ENCODE measurements around the gene IPPK. TPM values are rescaled to one million over a fixed set of nuclear protein-coding genes. Genes with fewer than 3 reads are reported as not detected.

Gene IPPK
- total RNA-seq (2014; rRNA removed; shearing (Covaris generic)): 8.5 and 13.2 TPM in 2 replicates

GRCh38 chr9:92669890-92670708 is at the start of gene IPPK:
TSS of gene IPPK (minus strand) at chr9:92670131. CDS start at chr9:92669988, 143 bp downstream.
- Histone ChIP-seq H3K27me3 (replicated peaks) (no peaks in the 10 kb centered on the region), H3K4me3 (peak within 1 kb of the TSS; percentile 72), H3K4me1 (replicated peaks) (peaks cover 14% of the 10 kb centered on the region), H3K27ac (peak within 1 kb of the TSS; percentile 95), H3K9me3 (replicated peaks) (no peaks in the 10 kb centered on the region), H3K36me3 (peaks cover 20% of the 10 kb centered on the region)
- DNase-seq (ENCODE audit: low read depth in 1 of 2, low spot score in 2 of 2): peak; percentile 94 to 98

- Histone ChIP-seq H3K9me3 (replicated peaks) (no peaks in the 10 kb centered on the region), H3K36me3 (peaks cover 86% of the 10 kb centered on the region), H3K4me3 (no peak overlapping the region), H3K27me3 (replicated peaks) (no peaks in the 10 kb centered on the region), H3K27ac (no peak overlapping the region), H3K4me1 (replicated peaks) (peaks cover 16% of the 10 kb centered on the region)
- DNase-seq (ENCODE audit: low read depth in 1 of 2, low spot score in 2 of 2): no peak
Measured at GRCh38 chr9:92719028-92719647, 49.2 kb upstream of the IPPK start.

- Histone ChIP-seq H3K27me3 (replicated peaks) (no peaks in the 10 kb centered on the region), H3K36me3 (peaks cover 94% of the 10 kb centered on the region), H3K4me1 (replicated peaks) (peaks cover 8% of the 10 kb centered on the region), H3K9me3 (replicated peaks) (no peaks in the 10 kb centered on the region), H3K27ac (no peak overlapping the region), H3K4me3 (no peak overlapping the region)
- peak in 1 of 2 experiments; percentile 41 for DNase-seq (ENCODE audit: low read depth in 1 of 2, low spot score in 2 of 2)
Measured at GRCh38 chr9:92718086-92719001, 48.4 kb upstream of the IPPK start.

GRCh38 chr9:92717201-92718085 is 47.5 kb upstream of the IPPK start:
- Histone ChIP-seq H3K4me3 (no peak overlapping the region), H3K9me3 (replicated peaks) (no peaks in the 10 kb centered on the region), H3K36me3 (peaks cover 95% of the 10 kb centered on the region), H3K27me3 (replicated peaks) (no peaks in the 10 kb centered on the region), H3K4me1 (replicated peaks) (no peaks in the 10 kb centered on the region; the same call in 1 of the 2 replicates), H3K27ac (no peak overlapping the region)
- no peak for DNase-seq (ENCODE audit: low read depth in 1 of 2, low spot score in 2 of 2)

- Histone ChIP-seq H3K27ac (no peak overlapping the region), H3K36me3 (peaks cover 93% of the 10 kb centered on the region), H3K9me3 (replicated peaks) (no peaks in the 10 kb centered on the region), H3K4me3 (no peak overlapping the region), H3K27me3 (replicated peaks) (no peaks in the 10 kb centered on the region), H3K4me1 (replicated peaks) (no peaks in the 10 kb centered on the region)
- DNase-seq (ENCODE audit: low read depth in 1 of 2, low spot score in 2 of 2): peak; percentile 46 to 70
Measured at GRCh38 chr9:92716557-92716956, 46.6 kb upstream of the IPPK start.

- no peak for DNase-seq (ENCODE audit: low read depth in 1 of 2, low spot score in 2 of 2)
- Histone ChIP-seq H3K27ac (no peak overlapping the region), H3K9me3 (replicated peaks) (no peaks in the 10 kb centered on the region), H3K36me3 (peaks cover 94% of the 10 kb centered on the region), H3K4me3 (no peak overlapping the region), H3K27me3 (replicated peaks) (no peaks in the 10 kb centered on the region), H3K4me1 (replicated peaks) (no peaks in the 10 kb centered on the region)
Measured at GRCh38 chr9:92715488-92716231, 45.7 kb upstream of the IPPK start.

GRCh38 chr9:92714787-92715487 is 45.0 kb upstream of the IPPK start:
- peaks cover 94% of the 10 kb centered on the region for H3K36me3 ChIP-seq
- DNase-seq (ENCODE audit: low read depth in 1 of 2, low spot score in 2 of 2): no peak

GRCh38 chr9:92714016-92714415 is 44.1 kb upstream of the IPPK start:
- H3K36me3 ChIP-seq: peaks cover 90% of the 10 kb centered on the region
- no peaks in the 10 kb centered on the region for H3K4me1 ChIP-seq (replicated peaks)

More at GRCh38 chr9:92714787-92715487, 45.0 kb upstream of the IPPK start:
- Histone ChIP-seq H3K4me3 (no peak overlapping the region), H3K27ac (no peak overlapping the region), H3K9me3 (replicated peaks) (no peaks in the 10 kb centered on the region), H3K27me3 (replicated peaks) (no peaks in the 10 kb centered on the region), H3K4me1 (replicated peaks) (no peaks in the 10 kb centered on the region)

GRCh38 chr9:92713528-92713927 is 43.6 kb upstream of the IPPK start:
- peaks cover 85% of the 10 kb centered on the region for H3K36me3 ChIP-seq
- H3K9me3 ChIP-seq (replicated peaks): no peaks in the 10 kb centered on the region

More at GRCh38 chr9:92714016-92714415, 44.1 kb upstream of the IPPK start:
- DNase-seq (ENCODE audit: low read depth in 1 of 2, low spot score in 2 of 2): no peak
- Histone ChIP-seq H3K27ac (no peak overlapping the region), H3K4me3 (no peak overlapping the region), H3K9me3 (replicated peaks) (no peaks in the 10 kb centered on the region), H3K27me3 (replicated peaks) (no peaks in the 10 kb centered on the region)

GRCh38 chr9:92712767-92713166 is 42.8 kb upstream of the IPPK start:
- Histone ChIP-seq H3K36me3 (peaks cover 78% of the 10 kb centered on the region), H3K4me1 (replicated peaks) (peaks cover 11% of the 10 kb centered on the region), H3K9me3 (replicated peaks) (no peaks in the 10 kb centered on the region), H3K27ac (no peak overlapping the region), H3K4me3 (no peak overlapping the region), H3K27me3 (replicated peaks) (no peaks in the 10 kb centered on the region)
- DNase-seq (ENCODE audit: low read depth in 1 of 2, low spot score in 2 of 2): no peak

More at GRCh38 chr9:92713528-92713927, 43.6 kb upstream of the IPPK start:
- Histone ChIP-seq H3K4me3 (no peak overlapping the region), H3K4me1 (replicated peaks) (peaks cover 3% of the 10 kb centered on the region; the same call in 1 of the 2 replicates), H3K27ac (no peak overlapping the region), H3K27me3 (replicated peaks) (no peaks in the 10 kb centered on the region)
- no peak for DNase-seq (ENCODE audit: low read depth in 1 of 2, low spot score in 2 of 2)

GRCh38 chr9:92711844-92712243 is 41.9 kb upstream of the IPPK start:
- no peaks in the 10 kb centered on the region for H3K9me3 ChIP-seq (replicated peaks)
- H3K27ac ChIP-seq: no peak overlapping the region
- H3K27me3 ChIP-seq (replicated peaks): no peaks in the 10 kb centered on the region
- DNase-seq (ENCODE audit: low read depth in 1 of 2, low spot score in 2 of 2): no peak
- H3K36me3 ChIP-seq: peaks cover 68% of the 10 kb centered on the region
- no peak overlapping the region for H3K4me3 ChIP-seq
- H3K4me1 ChIP-seq (replicated peaks): peaks cover 18% of the 10 kb centered on the region

GRCh38 chr9:92711146-92711545 is 41.2 kb upstream of the IPPK start:
- H3K36me3 ChIP-seq: peaks cover 69% of the 10 kb centered on the region
- H3K27me3 ChIP-seq (replicated peaks): no peaks in the 10 kb centered on the region
- DNase-seq (ENCODE audit: low read depth in 1 of 2, low spot score in 2 of 2): no peak
- H3K4me1 ChIP-seq (replicated peaks): peaks cover 25% of the 10 kb centered on the region
- no peak overlapping the region for H3K4me3 ChIP-seq
- H3K27ac ChIP-seq: no peak overlapping the region
- no peaks in the 10 kb centered on the region for H3K9me3 ChIP-seq (replicated peaks)
